GM15510 (cell line): ENCODE results near the gene SH3RF2.

Experiments used
- POLR2A ChIP-seq: IDR thresholded peaks from 3 replicates; pipeline ENCODE4 v1.6.1; 2011; ENCODE audit warnings: borderline replicate concordance; ENCODE audit not compliant: insufficient read length; ENCODE audit errors: extremely low read depth

SH3RF2 gene

GRCh38 chr5:146049704-146050026, 113.3 kb downstream of the SH3RF2 start:
- TF ChIP-seq POLR2A = no peak

- no peak for TF ChIP-seq POLR2A
These were observed 113.7 kb downstream of the SH3RF2 start for GRCh38 chr5:146050086-146050485.

GRCh38 chr5:146051678-146052077, 115.3 kb downstream of the SH3RF2 start:
- TF ChIP-seq POLR2A = no peak

GRCh38 chr5:146052780-146053179, 116.4 kb downstream of the SH3RF2 start:
- no peak for TF ChIP-seq POLR2A

- no peak for TF ChIP-seq POLR2A
These were observed 119.1 kb downstream of the SH3RF2 start for GRCh38 chr5:146055432-146055831.

GRCh38 chr5:146059460-146060220, 123.3 kb downstream of the SH3RF2 start:
- no peak for TF ChIP-seq POLR2A

GRCh38 chr5:146060221-146060585, 123.8 kb downstream of the SH3RF2 start:
- TF ChIP-seq POLR2A = no peak

GRCh38 chr5:146066968-146067367, 130.6 kb downstream of the SH3RF2 start:
- no peak for TF ChIP-seq POLR2A

GRCh38 chr5:146068206-146068605, 131.8 kb downstream of the SH3RF2 start:
- no peak for TF ChIP-seq POLR2A

- TF ChIP-seq POLR2A = no peak
These were observed 132.8 kb downstream of the SH3RF2 start for GRCh38 chr5:146068977-146069779.

GRCh38 chr5:146069780-146070099, 133.4 kb downstream of the SH3RF2 start:
- no peak for TF ChIP-seq POLR2A

GRCh38 chr5:146070746-146071145, 134.4 kb downstream of the SH3RF2 start:
- no peak for TF ChIP-seq POLR2A

- TF ChIP-seq POLR2A = no peak
These were observed 134.8 kb downstream of the SH3RF2 start for GRCh38 chr5:146071171-146071570.

GRCh38 chr5:146072595-146072994, 136.2 kb downstream of the SH3RF2 start:
- TF ChIP-seq POLR2A = no peak

- no peak for TF ChIP-seq POLR2A
These were observed 137.0 kb downstream of the SH3RF2 start for GRCh38 chr5:146073239-146073900.

GRCh38 chr5:146076028-146076427, 139.7 kb downstream of the SH3RF2 start:
- TF ChIP-seq POLR2A = no peak

- TF ChIP-seq POLR2A = no peak
These were observed 140.1 kb downstream of the SH3RF2 start for GRCh38 chr5:146076455-146076854.

- TF ChIP-seq POLR2A = no peak
These were observed 142.2 kb downstream of the SH3RF2 start for GRCh38 chr5:146078566-146078965.
